Vagina (tissue), 2 donors: ENCODE measurements around the gene PSMD3.

ENCODE experiments used
- POLR2A ChIP-seq, 2 donors: fragments of 450-650 bp; IDR thresholded peaks; one replicate each; pipeline ENCODE4 v1.6.1; 2017; ENCODE audit warnings: antibody characterized with exemption in 2 of 2, mild to moderate bottlenecking in 2 of 2, moderate library complexity in 2 of 2
- POLR2AphosphoS5 ChIP-seq, 2 donors: sonication (generic); formaldehyde crosslinking; IDR thresholded peaks; one replicate each; pipeline ENCODE4 v1.9.0; 2017; ENCODE audit warnings: antibody characterized with exemption in 2 of 2, mild to moderate bottlenecking in 2 of 2, low read depth in 1 of 2; ENCODE audit not compliant: insufficient read depth in 1 of 2
- TF ChIP-seq, protein P1 (sequence below), 3 experiments: fragments of 450-650 bp in 2 of 3; fragments of 200-600 bp in 1 of 3; sonication (generic) in 1 of 3; IDR thresholded peaks; one replicate each; pipeline ENCODE4 v1.5.1; 2017 to 2019; ENCODE audit warnings: antibody characterized with exemption in 3 of 3, mild to moderate bottlenecking in 2 of 3, moderate library complexity in 2 of 3

DNA sequence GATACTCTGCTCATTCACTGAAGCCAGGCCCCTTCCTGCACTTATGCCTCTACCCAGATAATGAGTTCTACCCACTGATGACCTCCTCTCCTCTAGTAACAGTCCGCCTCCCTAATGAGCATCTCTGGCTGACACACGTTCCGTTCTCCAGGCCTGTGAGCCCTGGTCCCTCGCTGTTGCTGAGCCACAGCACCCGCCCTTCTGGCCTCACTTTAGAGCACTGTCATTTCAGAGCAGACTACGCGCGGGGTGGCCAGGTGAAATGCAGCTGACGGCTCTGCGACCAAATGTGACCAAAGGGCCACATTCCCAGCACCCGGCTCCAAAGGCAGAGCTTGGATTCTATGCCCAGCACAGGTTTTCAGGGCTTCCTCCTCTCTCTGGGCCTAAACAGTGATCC is 13.8 kb downstream of the PSMD3 start:
- TF ChIP-seq, protein P1, sequence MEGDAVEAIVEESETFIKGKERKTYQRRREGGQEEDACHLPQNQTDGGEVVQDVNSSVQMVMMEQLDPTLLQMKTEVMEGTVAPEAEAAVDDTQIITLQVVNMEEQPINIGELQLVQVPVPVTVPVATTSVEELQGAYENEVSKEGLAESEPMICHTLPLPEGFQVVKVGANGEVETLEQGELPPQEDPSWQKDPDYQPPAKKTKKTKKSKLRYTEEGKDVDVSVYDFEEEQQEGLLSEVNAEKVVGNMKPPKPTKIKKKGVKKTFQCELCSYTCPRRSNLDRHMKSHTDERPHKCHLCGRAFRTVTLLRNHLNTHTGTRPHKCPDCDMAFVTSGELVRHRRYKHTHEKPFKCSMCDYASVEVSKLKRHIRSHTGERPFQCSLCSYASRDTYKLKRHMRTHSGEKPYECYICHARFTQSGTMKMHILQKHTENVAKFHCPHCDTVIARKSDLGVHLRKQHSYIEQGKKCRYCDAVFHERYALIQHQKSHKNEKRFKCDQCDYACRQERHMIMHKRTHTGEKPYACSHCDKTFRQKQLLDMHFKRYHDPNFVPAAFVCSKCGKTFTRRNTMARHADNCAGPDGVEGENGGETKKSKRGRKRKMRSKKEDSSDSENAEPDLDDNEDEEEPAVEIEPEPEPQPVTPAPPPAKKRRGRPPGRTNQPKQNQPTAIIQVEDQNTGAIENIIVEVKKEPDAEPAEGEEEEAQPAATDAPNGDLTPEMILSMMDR (IDR thresholded peaks at IDR 0.05), result no peak
- TF ChIP-seq POLR2A (IDR thresholded peaks at IDR 0.05), result no peak
- no peak for TF ChIP-seq POLR2AphosphoS5 (IDR thresholded peaks at IDR 0.05; ENCODE audit: insufficient read depth in 1 of 2, low read depth in 1 of 2)
